GM12873 (cell line): ENCODE measurements around the gene GALNT13.

Experiments used
- TF ChIP-seq, protein P1 (sequence below): IDR thresholded peaks from 2 replicates; pipeline ENCODE4 v1.5.1; 2012; ENCODE audit warnings: low read depth, mild to moderate bottlenecking, moderate library complexity, low read length, control low read depth; ENCODE audit not compliant: insufficient read depth; ENCODE audit errors: missing control alignments

GALNT13 gene

DNA sequence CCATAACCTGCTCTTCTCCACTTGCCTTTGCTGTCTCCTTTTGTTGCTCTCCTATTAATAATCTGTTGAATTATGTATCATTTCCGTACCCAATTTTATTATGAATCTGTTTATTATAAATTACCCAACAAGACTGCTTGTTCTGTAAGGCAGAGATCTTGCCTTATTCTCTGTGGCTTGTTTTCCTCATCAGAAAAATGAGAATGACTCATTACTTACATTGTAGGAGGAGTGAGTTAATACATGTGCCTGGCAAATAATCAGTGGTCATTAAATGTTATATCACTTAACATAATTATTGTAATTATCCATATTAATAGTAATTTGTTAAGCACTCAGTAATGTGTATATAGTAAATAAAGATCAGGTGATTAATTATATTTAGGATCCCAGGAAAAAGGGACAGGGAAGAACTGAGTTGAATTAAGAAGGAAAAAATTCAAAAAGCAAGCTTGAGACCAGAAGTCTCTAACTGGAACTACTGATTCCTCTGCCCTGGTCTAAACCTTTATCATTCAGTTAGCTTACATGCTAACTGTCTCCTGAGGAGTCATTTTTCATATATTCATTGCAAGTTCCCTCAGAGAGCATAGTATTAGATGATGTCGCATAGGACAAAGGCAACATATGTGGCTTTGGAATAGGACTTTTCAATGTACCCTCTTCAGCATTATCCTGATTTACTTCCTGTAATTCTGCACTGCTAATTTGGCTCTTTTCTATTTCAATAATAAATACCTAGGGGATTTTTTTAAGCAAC, 335.7 kb downstream of the GALNT13 start:
- TF ChIP-seq, protein P1, sequence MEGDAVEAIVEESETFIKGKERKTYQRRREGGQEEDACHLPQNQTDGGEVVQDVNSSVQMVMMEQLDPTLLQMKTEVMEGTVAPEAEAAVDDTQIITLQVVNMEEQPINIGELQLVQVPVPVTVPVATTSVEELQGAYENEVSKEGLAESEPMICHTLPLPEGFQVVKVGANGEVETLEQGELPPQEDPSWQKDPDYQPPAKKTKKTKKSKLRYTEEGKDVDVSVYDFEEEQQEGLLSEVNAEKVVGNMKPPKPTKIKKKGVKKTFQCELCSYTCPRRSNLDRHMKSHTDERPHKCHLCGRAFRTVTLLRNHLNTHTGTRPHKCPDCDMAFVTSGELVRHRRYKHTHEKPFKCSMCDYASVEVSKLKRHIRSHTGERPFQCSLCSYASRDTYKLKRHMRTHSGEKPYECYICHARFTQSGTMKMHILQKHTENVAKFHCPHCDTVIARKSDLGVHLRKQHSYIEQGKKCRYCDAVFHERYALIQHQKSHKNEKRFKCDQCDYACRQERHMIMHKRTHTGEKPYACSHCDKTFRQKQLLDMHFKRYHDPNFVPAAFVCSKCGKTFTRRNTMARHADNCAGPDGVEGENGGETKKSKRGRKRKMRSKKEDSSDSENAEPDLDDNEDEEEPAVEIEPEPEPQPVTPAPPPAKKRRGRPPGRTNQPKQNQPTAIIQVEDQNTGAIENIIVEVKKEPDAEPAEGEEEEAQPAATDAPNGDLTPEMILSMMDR: no peak

DNA sequence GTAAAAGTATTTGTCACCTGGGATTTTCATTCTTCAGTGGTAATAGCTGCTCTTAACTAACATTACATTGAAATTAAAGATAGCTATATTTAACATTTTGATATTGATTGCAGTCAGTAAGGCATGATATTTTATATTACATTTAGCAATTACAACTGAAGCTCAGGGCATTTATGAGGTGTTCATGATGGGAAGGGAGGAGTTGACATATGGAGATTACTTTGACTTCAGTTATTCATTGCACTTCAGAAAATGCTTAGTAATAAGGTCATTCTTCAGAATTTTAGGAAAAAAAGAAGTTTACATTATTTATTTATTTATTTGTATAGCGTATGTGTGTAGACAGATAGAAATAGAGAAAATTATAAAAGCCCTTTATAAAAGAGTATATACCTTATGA, 352.0 kb downstream of the GALNT13 start:
- TF ChIP-seq, protein P1: no peak

DNA sequence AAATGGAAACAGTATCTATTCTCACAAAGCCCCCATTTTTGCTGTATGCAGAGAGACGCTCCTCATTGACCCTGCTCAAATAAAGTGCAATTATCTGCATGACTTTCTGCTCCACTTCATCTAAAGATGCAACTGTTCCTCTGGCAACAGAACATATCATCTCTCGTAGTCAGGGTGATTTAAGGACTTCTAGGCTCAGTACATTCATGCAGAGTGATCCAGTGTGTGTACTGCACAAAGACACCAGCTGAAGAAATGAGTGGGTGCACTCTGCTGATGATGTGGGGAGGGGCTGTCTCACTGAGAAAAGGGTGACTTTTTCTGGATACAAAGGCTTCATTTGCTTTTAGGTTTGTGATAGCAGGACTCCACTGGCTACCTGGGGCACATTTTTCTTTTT, 355.2 kb downstream of the GALNT13 start:
- TF ChIP-seq, protein P1: no peak

DNA sequence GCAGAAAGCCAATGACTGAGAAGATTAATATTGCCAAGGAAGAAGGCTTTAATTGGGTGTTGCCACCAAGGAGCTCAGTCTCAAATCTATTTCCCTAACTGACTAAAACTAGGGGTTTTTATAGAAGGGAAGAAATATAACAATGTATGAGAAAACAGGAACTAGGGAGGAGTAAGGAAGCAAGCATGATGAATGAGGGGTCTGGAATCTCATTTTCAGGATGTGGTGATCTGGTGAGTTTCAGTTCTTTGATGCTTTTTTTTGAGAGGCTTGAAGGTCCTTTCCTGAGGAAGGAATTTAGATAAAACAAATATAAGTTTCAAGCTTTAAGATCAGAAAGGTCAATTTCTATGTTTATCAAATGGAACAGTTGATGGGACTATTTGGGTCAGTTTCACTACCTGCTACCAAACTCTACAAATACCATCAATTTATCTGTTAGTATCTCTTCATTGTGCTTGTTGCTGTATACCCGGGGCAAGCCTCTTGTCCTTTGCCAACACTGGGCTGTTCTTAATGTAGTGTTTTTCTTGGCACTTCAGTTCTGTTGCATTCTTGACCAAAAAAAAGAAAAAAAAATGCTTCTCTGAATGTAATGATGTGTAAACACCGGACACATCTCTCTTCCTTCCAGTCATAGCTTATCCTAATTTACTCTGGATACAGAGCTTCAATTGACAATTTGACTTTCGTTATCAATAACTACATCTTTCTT, 357.0 kb downstream of the GALNT13 start:
- TF ChIP-seq, protein P1: no peak

DNA sequence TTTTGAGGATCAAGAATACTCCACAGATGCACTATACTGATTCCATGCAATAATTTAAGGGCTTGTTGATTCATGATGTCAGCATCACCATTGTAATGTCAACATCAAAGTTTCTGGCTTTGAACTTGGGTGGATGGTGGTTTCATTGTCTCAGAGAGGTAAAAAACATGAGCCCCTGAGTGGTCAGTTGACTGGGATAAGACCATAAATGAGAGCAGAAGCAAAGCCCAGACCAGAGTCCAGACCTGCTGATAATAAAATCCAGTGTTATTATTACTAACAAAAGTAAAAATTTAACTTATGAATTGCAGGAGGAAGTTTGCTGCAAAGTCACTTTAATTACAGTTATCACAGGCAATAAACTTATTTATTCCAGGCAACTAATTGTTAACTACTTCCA, 358.2 kb downstream of the GALNT13 start:
- TF ChIP-seq, protein P1: no peak

DNA sequence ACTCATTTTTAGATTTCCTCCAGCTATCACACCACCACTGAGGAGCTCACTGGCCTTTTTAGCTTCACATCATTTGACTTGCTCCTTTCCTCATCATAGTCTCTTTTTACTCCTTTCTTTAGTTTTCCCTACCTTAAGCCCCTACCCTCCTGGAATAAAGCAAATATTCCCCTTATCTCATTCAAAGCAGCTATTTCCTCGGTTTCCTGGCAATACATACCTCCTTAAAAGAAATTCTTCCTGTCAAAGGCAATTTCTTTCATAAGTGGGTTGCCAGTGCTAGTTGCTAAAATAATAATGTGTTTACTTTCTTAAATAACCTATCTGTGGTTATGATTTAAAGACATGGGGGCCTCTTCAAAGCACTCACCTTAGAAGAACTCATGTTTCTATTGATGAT, 359.3 kb downstream of the GALNT13 start:
- TF ChIP-seq, protein P1: no peak

DNA sequence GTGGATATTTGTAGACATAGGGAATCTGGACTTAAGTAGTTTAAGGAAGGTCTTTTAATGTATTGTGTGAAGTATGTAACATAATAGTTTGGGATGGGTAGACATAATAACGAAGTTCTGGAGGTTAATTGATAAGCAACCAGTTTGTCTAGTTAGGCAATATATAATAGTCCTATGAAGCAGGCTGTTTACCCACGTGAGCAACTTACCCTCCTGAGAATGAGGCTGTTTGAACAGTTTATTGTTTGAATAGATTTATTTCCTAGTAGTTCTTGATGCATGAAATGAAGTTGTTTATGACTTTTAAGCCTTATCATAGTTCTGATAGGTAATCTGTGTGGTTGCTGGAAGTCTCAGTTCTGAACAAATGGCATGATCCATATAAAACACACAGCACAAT, 361.5 kb downstream of the GALNT13 start:
- TF ChIP-seq, protein P1: no peak
